HG02870 (cell line): ENCODE measurements around the gene PICK1.
"Not testable (repeated sequence)": the region's sequence is repeated elsewhere in the genome, so short reads cannot be mapped to it uniquely, and the experiment has no call there.

ENCODE experiments used
- ATAC-seq: cut with Tn5 transposase; IDR thresholded peaks from one replicate; pipeline ENCODE4 v1.9.1; 2021; ENCODE audit warnings: mild to moderate bottlenecking, moderate library complexity; ENCODE audit not compliant: unreplicated experiment

The PICK1 gene

GRCh38 chr22:38073150-38074130 lies 16.2 kb downstream of the PICK1 start:
- no peak for ATAC-seq

GRCh38 chr22:38074181-38075104 lies 17.2 kb downstream of the PICK1 start:
- no peak for ATAC-seq

DNA sequence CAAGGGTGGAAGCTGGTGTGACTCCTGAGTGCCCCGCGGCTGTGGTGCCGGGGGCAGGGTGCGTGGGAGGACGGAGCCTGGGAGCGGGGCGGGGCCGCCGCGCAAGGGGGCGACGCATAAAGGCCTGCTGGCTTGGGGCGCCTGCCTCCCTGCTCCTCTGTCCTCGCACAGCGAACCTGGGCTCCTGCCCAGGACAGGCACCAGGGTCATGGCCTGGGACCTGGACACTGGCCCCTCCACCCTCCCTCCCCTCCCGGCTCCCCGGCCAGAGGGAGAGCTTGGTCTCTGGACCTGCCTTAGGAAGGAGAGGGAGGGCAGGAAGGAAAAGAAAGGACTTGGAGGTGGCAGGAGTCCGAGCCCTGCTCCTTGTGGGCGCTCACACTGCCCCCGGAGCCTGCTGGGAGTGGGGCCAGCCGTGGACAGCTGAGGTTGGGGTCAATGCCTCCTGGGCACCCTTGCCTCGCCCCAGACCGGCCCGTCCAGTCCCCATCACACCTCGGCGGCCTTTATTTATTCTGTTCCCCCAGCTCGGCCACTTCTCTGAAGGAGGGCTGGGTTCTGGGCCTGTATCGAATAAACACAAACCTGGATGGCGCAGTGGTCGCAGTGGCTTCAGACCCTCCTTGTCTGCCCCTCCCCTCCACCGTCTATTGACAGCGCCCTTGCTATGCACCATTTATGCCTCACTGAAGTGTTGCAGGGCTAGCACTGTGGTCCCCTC lies 18.1 kb downstream of the PICK1 start:
- ATAC-seq = no peak

DNA sequence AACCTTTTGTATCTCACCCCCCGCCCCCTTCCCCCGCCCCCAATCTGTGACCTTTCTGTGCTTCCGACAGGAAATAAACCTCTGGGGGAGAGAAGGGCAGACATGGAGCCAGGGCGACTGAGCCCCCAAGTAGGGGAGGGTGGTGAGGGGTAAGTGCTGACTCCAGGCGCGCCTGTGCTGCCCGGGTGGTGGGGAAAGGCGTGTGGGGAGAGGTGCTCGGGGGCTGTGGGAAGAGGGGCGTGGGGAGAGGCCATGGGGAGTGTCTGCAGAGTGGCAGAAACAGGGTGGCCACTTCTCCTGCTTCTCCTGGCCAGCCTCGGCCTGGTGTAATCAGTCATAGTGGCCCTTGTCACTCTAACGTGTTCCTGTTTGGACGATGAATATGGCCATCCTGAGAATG lies 18.8 kb downstream of the PICK1 start:
- ATAC-seq = no peak

DNA sequence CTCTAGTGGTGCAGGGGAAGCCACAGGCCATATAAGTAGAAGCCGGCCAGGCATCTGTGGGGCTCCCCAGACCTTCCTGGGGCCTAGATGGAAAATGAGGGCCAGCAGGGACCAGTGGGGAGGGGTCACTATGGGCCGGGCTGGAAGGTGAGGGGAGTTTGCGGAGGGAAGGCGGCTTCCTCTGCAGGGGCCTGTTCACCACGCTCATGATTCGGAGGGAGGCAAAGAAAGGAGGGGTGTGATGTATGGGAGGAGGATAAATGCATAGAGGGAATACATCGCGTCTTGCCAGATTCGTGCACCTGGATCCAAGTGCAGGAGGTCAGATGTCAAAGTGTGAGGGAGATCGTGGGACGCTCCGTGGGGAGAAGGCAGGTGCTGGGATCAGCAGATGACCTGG lies 19.9 kb downstream of the PICK1 start:
- no peak for ATAC-seq

- no peak for ATAC-seq
These were observed 20.4 kb downstream of the PICK1 start for GRCh38 chr22:38077595-38077994.

DNA sequence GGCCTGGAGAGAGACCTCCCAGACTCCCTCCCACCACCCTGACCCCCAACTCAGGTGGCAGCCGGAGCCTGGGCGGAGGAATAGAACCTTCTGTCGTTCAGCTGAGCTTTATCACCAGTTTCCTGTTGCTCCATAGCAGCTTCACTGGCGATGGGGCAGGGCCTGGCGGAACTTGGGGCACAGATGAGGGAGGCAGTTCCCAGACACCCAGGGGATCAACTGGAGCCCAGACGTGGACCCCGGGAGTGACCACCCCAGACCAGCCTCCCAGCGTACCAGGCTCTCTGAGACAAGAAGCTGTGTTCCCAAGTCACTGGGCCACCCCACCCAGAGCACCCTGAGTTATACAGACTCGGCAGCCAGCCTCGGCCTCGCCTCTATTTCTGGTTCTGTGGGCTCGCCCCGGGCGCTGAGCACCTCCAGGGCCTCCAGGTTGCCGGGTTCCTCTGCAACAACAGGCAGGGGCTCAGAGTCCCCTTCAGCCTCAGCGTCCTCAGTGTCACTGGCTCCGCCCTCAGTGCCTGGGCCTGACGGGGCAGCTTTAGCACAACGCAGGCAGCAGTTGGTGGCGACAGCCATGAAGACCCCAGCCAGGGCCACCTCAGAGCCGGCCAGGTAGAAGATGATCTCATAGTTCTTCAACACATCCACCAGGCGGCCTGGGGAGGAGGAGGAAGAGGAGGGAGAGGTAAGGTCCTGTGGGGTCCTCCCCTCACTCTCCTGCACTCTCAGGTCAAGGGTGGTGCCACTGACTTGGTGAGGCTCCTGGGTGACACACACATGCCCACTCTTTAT lies 21.0 kb downstream of the PICK1 start:
- no peak for ATAC-seq

- ATAC-seq = not testable (repeated sequence)
These were observed 22.0 kb downstream of the PICK1 start for GRCh38 chr22:38079208-38079607.

GRCh38 chr22:38079804-38080203 lies 22.6 kb downstream of the PICK1 start:
- no peak for ATAC-seq

GRCh38 chr22:38080474-38080849 lies 23.3 kb downstream of the PICK1 start:
- ATAC-seq = no peak

GRCh38 chr22:38080850-38081635 lies 23.8 kb downstream of the PICK1 start:
- no peak for ATAC-seq

DNA sequence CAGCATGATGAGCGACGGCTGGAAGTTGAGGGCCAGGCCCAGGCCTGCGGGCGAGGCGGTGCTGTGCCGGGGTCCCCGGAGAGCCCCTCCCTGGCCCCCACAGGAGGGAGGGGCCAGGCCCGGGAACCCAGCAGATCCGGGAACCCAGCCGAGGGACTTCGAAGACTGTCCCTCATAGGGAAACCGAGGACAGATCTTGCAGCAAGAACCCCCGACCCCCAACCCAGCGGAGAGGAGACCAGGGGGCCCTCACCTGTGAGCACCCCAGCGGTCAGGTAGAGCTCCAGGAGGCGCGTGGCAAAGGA lies 24.4 kb downstream of the PICK1 start:
- ATAC-seq = no peak

DNA sequence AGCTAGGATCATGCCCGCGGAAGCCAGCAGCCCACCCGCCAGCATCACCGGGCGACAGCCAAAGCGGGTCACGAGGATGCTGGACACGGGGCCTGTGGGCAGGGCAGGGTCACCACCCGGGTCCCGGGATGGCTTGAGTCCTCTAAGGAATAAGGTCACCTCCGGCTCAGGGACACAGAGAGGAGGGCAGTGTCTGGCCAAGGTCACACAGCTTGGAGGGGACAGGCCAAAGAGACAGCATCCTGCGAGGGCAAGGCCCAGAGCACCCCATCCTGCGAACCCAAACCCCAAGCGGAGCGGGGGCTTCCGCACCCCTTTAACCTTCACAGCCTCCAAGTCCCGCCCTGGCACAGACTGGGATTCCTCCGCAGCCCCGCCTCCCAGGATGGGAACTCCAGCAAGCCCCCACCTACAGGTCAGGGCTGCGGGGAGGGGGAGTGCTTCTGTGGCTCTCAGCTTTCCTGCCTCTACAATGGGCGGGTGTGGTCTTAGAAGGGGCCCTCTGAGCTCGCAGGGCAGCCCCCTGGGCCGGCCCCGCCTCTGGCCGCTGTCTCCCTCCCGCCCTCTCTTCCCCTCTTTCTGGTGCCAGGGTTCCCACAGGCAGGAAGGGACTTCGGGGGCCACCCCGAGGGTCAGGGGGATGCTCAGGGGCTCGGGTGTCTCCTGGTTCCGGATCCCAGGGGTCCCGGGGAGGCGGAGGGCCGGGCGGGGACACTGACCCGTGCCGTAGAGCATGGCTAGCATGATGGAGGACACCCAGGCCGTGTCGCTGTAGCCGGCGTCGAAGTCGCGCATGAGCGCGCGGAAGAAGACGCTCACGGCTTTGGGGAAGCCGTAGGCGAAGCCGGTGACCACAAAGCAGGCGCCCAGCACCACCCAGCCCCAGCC lies 25.0 kb downstream of the PICK1 start:
- ATAC-seq = no peak

- no peak for ATAC-seq
These were observed 25.9 kb downstream of the PICK1 start for GRCh38 chr22:38082986-38083710.

- no peak for ATAC-seq
These were observed 26.9 kb downstream of the PICK1 start, which contains the start of gene SLC16A8 for GRCh38 chr22:38083931-38084631. TSS of gene SLC16A8 (minus strand) at chr22:38084184. CDS start at chr22:38082873, 1,311 bp downstream.

- ATAC-seq = no peak
These were observed 27.9 kb downstream of the PICK1 start for GRCh38 chr22:38085056-38085455.

DNA sequence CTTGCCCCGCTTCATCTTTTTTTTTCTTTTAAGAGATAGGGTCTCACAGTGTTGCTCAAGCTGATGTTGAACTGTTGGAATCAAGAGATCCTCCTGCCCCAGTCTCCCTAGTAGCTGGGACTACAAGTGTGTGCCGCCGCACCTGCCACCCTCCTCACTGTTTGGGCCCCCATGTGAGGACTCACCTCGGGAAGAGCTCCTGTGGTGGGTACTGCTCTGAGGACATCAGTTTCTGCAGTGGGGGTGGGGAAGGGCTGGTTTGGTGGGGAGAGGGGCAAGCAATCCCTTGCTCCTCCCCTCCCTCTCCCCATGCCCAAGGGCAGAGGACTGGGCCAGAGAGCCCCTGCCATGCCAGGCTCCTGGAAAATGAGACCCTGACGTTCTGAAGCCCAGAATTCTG lies 28.3 kb downstream of the PICK1 start:
- no peak for ATAC-seq
